GM18498 (cell line): ENCODE measurements around the gene TMEM91.

Experiments
- ATAC-seq: cut with Tn5 transposase; IDR thresholded peaks from one replicate; pipeline ENCODE4 v1.9.1; 2021; ENCODE audit warnings: mild to moderate bottlenecking, moderate library complexity; ENCODE audit not compliant: unreplicated experiment

Gene TMEM91

GRCh38 chr19:41427647-41428480 lies 51.5 kb downstream of the TMEM91 start:
- ATAC-seq: no peak

DNA sequence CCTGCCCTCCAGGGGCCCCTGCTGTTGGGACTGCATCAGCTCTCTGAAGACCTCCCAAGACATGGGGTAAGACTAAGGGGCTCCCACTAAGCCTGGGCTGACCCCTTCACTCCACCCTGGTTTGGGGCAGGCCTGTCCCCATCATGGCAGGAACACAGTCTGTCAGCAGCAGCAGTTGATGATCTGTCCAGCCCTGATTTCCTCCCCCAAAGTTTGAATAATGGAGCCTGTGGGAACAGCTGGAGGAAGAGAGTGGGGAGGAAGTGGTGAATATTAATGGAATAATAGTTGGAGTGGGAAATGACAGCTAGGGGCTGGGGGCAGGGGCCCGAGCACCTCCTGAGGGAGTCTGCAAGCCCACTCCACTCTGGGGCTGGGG lies 52.1 kb downstream of the TMEM91 start:
- ATAC-seq: no peak

DNA sequence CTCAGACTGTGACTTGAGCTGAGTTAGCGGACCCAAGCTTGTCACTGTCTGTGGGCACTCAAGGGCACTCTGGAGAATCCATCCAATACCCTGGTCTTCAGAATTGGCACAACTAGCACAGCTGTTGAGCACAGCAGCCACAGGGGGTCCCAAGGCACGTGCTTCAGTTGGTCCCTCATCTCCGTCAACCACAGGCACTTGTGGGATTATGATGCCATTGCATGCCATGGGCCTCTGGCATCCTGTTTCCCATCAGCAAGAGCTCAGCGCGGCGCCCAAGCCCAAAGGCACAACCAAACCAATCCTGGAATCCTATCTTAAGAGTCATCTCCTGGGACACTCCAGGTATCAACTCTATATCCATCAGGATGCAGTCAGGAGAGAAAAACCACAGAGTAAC lies 54.6 kb downstream of the TMEM91 start:
- ATAC-seq: no peak

- no peak for ATAC-seq
These were observed 55.4 kb downstream of the TMEM91 start for GRCh38 chr19:41431426-41432386.

- no peak for ATAC-seq
These were observed 56.8 kb downstream of the TMEM91 start for GRCh38 chr19:41433171-41433570.
